NCI-H1694 (cell line): ENCODE measurements around the gene NHLH1.

Experiments
- DNase-seq: peaks from one replicate; lab custom pipeline; 2025; lab: John Stamatoyannopoulos, UW

Gene NHLH1

DNA sequence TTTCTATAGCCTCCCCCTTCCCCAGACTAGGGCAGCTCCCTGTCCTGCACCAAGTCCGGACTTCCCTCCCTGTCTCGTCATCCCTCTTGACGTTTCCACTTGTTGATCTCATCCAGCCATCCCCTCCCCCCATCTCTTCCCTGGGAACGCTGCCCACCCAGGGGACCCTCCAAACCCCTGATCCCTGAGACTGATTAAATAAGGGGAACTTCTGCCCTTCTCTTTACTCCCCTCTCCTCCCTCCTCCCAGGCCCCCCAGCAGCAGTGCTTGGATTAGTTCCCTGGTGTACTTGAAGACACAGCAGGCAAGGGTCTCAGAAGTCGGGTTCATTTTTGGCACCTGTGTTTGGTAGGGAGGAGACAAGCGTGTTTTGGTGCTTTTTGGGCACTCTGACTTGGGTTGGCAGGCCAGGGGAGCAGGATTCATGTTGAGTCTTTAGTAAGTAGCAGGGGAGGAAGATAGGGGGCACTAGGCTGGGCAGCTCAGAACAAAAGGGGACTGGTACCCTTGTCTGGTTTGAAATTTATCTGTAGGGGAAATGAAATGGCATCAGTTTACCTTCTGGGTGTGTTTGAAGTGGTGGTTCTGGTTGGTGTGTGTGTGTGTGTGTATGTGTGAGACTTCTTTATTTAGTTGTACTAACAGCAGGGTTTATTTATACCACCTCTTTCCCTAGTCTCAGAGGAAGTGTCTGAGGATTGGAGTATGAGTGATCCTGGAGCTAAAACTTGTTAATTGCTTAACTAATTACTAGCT, 44.6 kb downstream of the NHLH1 start:
- no peak for DNase-seq

DNA sequence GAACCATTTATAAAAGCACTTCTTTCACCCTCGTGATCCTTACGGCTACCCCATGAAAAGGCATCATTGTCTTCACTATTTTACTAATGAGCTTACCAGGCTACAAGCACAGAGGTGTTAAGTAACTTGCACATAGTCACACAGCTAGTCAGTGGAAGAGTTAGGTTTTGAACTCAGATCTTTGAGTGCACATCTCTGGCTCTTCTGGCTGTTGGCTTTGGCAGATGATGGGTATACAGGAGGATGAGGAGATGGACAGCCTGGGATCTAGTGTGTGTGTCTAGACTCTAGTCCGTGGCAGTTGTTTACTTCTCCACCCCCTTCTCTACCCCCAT, 45.1 kb downstream of the NHLH1 start:
- no peak for DNase-seq

DNA sequence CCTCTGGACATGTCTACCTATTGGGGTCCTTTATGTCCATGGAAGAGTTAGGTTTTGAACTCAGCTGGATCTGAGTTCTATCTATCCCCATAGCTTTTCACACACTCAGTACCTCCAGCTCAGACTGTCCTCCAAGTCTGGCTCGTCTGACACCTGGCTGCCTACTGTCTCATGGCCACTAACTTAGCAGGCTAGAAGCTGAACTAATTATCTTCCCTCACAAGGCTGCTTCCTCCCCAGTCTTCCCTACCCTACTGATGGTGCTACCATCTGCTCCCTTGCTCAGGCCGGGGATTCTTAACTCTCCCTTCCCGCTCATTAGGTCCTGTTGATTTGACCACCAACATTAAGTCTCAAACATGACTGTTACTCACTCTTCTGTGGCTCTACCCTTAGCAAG, 46.8 kb downstream of the NHLH1 start:
- no peak for DNase-seq

DNA sequence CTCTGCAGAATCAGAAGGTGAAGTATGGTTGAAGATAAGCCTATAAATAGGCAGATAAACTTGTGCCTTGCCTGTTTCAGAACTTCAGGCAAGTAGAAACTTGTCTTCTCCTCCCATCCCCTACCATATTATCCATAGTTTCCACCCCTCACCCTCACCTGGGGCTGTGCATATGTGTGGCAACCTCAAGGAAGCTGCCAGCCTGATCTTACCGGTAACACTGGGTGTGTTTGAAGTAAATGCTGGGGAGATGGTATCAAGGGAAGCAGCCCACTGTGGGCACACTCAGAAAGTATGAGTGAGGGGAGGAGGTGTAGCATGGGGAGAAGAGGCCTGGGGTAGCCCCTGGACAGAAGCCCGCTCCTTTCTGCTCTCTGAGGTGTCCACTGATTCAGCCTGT, 48.0 kb downstream of the NHLH1 start:
- DNase-seq: no peak

DNA sequence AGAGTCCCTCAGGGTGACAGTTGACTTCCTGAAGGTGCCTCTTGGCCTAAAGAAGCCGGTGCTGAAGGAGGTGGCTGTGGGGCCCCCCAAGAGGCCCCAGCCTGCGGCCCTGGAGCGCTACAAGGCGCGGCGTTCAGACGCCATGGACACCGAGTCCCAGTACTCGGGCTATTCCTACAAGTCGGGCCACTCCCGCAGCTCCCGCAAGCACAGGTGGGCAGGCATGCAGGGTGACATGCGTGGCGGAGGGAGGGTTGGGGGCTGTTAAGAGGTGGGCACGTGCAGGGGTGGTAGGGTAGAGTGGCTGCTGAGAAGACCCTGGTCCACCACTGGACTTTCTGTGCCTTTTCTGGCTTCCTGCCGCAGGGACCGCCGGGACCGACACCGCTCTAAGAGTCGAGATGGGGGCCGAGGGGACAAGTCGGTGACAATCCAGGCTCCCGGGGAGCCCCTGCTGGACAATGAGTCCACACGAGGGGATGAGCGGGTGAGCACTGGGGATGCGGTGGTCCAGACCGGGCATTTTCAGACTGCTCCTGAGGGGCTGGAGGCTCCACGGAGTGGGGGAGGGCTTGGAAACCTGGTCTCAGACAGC, 48.9 kb downstream of the NHLH1 start:
- no peak for DNase-seq

DNA sequence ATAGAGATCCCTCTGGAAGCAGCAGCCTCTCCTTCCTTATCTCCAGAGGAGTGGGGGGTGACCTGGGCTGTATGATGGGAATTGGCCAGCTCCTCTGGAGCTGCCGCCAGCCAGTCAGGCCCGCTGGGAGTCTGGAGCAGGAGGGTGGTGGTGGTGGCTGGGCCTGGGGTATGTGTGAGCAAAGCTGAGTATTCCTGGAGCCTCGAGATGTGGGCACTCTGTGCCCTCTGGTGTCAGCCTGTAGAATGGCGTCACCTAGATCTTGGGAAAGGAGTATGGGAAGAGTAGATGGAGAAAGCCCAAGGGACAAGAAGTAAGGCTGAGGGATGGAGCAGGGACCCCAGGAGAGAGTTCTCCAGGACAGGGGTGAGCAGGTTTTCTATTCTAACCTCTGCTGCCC, 49.5 kb downstream of the NHLH1 start:
- peak; percentile 100 for DNase-seq

DNA sequence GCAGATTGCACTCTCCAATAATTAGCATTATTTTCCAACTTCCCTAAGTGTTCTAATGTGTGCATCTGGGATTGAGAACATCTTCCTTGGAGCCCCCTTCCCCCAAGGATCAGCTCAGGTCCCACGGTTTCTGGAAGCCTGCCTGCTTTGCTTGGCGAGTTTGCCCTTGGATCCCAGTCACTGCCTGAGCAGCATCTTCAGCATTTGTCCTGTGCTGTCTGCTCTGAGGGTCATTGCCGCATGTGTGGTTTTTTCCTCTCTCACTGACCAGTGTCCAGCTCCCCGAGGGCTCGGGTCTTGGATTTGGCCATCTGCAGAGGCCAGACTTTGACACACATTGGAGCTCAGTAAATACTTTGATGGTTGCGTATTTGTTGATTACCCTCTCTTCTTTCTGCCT, 51.6 kb downstream of the NHLH1 start:
- no peak for DNase-seq

DNA sequence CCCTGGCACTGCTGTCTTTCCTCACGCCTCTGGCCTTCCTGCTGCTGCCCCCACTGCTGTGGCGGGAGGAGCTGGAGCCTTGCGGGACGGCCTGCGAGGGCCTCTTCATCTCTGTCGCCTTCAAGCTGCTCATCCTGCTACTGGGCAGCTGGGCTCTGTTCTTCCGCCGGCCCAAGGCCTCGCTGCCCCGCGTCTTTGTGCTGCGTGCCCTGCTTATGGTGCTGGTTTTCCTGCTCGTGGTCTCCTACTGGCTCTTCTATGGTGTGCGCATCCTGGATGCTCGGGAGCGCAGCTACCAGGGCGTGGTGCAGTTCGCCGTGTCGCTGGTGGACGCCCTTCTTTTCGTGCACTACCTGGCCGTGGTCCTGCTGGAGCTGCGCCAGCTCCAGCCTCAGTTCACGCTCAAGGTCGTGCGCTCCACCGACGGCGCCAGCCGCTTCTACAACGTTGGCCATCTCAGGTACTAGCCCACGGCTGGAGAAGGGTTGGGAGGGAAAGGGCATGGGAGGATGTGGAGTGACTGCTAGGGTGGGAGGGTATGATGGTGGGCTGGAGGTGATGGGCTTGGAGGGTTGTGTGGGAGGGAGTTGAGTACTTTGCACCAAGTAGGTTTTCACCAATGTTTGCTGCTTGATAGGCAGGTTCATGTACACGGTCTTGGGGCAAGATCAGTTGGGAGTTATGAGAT, 52.4 kb downstream of the NHLH1 start:
- DNase-seq: no peak

DNA sequence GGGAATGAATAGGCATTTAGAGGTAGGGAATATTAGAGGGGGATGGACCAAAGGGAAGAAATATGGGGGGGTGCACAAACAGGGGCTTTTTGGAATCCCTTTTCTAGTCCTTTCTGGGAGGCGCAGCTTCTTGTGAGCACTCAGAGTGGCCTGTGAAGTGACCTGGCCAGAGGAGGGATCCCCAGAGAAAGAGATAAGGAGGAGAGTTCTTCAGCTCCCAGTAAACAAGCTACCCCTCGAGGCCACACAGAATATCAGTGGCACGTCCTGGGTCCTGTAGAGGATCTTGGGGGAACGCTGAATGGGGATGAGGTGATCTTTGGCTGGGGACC, 52.9 kb downstream of the NHLH1 start:
- DNase-seq: no peak

DNA sequence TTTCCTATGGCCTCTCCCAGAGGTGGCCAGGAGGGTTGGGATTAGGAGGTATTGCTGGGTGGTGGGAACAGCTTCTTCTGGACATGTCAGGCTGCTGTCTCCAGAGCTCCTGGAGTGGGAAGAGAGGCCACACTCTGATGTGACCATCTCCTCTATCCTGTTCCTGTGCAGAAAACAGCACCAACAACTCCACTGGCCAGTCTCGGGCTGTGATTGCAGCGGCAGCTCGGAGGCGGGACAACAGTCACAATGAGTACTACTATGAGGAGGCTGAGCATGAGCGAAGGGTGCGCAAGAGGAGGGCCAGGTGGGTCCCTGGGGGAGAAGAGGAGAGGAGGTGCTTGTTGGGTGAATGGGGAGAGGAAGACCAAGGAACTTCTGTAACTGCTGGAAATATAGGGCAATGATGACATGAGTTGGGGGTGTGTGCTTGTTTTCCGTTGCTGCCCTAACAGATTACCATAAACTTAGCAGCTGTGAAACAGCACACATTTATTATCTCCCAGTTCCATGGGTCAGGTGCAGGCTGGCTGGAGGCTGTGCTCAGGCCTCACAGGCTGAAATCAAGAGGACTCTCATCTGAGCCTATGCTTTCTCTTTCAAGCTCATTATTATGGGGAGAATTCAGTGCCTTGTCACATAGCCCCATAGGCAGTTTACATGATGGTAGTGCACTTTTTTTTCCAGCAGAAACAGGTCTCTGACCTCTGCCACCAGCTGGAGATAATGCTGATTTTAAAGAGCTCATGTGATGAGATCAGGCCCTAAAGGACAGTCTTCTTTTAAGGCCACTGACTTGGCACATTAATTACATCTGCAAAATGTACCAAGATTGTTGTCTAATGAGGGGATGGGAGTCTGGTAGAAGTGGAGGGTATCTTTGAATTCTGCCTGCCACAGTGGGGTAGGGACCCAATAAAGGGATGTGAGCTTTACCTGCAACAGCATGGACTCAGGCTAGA, 54.3 kb downstream of the NHLH1 start:
- no peak for DNase-seq

DNA sequence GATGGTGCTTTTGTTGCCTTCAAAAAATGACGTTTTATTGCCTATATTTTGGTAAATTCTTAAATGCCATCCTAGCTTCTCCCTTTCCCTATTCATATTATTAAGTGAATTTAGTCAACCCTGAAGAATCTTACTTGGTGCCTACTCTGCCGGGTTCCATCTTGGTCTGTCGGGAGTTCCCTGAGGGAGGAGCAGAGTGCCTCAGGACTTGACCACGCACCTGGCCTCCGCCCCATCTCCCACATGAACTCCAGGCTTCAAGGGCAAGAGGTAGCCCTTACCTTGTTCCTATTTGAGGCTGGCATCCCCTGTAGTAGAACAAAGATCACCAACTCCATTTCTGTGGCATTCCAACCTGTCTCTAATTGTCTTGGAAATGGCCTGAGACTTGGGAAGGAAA, 55.0 kb downstream of the NHLH1 start:
- no peak for DNase-seq
